Activated CD8-positive, alpha-beta memory T cell treated with anti-CD3 and anti-CD28 coated beads, Interleukin-2, amount 50 U/mL, for 48 hours (primary cell): ENCODE data around the gene SCMH1.
"Not testable (repeated sequence)": the region's sequence is repeated elsewhere in the genome, so short reads cannot be mapped to it uniquely, and the experiment has no call there.

Source experiments
- DNase-seq: peaks from one replicate; pipeline ENCODE4 v3.0.0-alpha.2; 2020

Gene SCMH1

GRCh38 chr1:41200728-41201127 lies 41.4 kb downstream of the SCMH1 start:
- no peak for DNase-seq

DNA sequence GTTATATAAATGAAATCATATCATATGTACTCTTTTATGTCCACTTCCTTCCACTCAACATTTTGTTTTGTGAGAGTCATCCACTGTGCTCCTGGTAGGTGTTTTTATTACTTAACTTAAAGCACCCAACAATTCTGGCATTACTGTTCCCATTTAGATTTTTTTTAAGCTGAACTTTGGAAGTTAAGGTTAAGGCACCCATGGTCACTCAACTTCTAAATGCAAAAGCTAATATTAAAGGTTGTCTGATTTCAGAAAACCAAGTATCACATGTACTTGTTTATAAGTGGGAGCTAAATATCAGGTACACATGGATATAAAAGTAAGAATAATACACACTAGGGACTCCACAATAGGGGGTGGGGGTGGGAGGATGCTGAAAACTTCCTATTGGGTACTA lies 42.7 kb downstream of the SCMH1 start:
- DNase-seq = no peak

DNA sequence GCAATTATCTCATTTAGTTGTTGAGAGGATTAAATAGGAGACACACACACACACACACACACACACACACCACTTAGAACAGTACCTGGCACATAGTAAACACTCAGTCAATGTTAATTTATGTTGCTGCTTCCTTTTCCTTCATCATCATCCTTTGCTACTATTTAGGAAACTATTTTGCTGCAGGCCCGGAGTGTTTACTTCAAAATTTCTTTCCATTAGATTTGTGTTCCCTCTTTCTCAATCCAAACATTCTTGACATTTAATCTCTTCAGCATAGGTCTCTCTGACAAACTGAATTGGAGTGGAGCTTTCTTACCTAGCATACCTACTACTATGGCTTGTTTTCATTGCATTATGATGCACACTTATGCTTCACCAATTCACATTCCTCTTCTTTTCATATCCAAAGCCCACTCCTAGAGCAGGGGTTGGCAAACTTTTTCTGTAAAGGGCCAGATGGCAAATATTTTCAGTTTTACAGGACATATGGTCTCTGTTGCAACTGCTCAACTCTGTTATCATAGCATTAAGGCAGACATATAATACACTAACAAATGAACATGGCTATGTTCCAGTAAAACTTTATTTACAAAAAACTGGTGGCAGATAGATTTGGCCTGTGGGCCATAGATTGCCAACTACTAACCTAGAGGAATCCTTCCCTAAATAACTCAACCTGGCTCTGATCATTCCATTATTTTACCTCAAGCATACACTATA lies 49.5 kb downstream of the SCMH1 start:
- DNase-seq = no peak

DNA sequence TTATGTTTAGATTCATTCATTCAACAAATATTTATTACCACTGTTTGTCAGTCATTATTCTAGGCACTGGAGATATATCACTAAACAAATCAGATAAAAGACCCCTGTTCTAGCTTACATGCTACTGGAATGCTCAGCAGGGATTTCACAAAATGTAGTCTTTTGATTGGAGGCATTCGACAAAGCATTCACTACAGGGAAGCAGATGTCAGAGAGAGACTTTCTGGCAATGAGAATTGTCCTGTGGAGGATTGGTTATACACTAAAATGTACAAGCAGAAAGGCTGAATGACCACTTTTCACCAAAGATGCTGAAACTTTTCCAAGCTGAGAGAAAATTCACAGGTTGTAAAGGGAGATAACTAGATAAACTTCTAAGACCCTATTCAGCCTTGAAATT lies 57.7 kb downstream of the SCMH1 start:
- DNase-seq = no peak

DNA sequence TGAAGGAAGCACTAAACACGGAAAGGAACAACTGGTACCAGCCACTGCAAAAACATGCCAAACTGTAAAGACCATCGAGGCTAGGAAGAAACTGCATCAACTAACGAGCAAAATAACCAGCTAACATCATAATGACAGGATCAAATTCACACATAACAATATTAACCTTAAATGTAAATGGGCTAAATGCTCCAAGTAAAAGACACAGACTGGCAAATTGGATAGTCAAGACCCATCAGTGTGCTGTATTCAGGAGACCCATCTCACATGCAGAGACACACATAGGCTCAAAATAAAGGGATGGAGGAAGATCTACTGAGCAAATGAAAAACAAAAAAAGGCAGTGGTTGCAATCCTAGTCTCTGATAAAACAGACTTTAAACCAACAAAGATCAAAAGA lies 63.9 kb downstream of the SCMH1 start:
- DNase-seq = not testable (repeated sequence)

DNA sequence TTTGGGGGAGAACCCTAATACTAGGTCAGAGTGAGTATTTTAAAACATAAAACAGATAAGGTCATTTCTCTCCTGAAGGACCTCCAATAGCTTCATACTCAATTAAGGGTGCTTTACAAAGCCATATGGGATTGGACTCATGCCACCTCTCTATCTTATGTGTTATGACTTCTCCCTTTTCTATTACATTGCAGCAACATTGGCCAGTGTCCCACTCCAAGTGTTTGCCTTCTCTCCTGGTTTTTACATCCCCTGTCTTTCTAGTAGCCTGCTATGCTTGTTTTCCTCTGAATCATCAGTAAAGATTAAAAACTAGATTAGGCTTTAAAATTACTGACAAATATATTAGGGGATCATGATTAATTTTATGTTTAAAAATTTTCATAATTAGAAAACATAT lies 66.6 kb downstream of the SCMH1 start:
- no peak for DNase-seq

- DNase-seq = no peak
Measured at GRCh38 chr1:41174170-41174569, 67.9 kb downstream of the SCMH1 start.

- no peak for DNase-seq
Measured at GRCh38 chr1:41173651-41174050, 68.5 kb downstream of the SCMH1 start.

- DNase-seq = no peak
Measured at GRCh38 chr1:41171266-41171874, 70.7 kb downstream of the SCMH1 start.

DNA sequence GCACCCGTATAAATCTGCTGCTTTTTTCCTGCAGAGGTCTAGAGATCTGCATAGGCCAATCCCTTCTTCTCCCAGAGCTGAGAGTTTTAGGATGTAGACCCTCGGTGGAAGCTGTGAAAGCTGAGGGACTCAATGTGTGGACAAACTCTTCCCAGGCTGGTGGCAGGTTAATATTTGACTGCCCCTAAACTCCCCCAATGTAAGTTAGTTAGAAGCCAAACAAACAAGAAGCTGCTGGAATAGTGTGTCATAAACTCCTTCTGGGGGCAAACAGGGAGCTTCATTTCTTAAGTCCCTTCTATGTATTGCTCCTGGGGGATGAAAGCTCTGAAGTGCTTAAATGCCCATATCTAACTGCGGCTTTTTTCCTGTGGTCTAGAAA lies 72.3 kb downstream of the SCMH1 start:
- no peak for DNase-seq

GRCh38 chr1:41169066-41169798 lies 72.9 kb downstream of the SCMH1 start:
- DNase-seq = no peak

DNA sequence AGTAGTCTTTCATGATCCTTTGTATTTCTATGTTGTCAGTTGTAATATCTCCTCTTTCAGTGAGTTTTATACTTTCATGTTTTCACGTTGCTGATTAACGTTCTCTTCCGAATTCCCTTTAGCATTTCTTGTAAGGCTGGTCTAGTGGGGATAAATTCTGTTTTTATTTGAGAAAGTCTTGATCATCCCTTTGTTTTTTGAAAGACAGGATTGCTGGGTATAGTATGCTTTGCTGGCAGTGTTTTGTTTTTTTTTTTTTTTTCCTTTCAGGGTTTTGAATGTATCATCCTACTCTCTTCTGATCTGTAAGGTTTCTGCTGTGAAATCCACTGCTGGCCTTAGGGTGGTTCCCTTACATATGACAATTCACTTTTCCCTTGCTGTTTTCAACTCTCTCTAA lies 74.4 kb downstream of the SCMH1 start:
- DNase-seq = no peak

- no peak for DNase-seq
Measured at GRCh38 chr1:41164727-41165126, 77.4 kb downstream of the SCMH1 start.

DNA sequence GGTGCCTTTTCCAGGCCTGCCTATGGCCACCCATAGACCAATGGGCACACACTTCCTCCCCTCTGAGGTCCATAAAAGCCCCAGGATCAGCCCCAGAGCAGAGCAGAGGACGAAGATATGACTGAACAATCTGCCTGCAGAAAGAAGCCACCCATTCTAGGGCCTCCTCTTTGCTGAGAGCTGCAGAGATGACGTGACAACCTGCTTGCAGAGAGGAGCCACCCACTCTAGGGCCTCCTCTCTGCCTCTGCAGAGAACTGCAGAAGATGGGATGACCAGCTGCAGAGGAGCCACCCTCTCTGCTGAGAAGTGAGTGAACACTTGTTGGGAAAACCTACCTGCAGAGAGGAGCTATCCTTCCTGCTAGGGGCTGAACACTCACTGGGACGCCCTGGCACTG lies 79.7 kb downstream of the SCMH1 start:
- DNase-seq = no peak

DNA sequence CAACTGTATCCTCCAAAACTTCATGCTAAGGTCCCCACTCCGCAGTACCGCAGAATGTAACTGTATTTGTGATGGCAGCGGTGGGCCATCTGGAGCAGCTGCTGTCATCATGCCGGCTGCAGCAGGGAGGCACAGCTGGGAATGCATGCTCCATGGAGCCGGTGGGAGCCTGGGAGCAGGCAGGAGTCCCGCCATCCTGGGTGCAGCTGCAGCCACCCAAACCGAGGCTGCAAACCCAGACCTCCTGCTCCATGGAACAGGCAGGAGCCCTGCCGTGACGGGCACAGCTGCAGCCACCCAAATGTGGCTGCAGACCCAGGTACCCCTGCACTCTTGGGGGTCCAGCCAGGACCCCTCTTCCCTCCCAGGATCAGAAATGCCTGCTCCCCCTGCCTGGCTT lies 80.3 kb downstream of the SCMH1 start:
- DNase-seq = no peak

DNA sequence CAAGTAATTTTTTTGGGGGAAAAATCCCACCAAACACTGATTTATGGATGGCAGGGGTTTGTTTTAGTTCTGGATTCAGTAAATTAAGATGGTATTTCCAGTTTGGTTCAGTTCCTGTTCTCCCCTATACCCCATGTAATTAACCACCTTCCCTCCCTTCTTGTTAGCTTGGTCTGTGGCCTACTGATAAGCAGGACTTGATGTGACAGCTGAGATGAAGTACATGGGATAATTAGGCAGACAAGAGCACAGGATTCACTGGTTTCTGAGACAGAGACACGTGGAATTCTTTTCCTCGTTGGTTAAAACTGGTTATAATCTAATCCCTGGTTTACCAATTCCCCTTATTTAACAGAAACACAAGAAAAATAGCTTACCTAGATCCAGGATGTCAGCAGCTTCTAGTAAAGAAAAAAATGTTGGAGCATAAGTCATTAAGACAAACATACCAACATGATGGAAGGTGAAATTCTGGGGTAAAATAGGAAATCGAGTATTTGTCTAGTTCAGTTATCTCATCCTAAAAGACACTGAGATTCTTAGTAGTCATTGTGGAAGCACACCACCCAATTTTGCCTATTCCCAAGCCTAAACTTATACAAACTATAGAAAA lies 81.5 kb downstream of the SCMH1 start:
- no peak for DNase-seq

DNA sequence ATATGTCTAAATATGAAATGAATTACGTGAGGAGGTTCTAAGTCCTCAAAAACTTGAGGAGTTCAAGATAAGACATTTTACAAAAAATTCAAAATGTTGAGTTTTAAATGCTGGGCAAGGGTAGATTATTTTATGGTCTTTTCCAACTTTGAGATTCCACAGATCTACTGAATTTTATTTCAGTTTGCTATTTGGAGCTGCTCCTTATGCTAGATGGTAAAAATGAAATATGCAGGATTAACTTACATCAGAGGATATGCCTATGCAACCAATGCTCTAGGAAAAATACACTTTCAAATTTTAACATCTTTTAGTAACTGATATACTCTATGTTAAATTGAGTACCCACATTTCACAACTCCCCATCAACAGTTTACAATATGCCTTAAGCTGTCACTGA lies 83.1 kb downstream of the SCMH1 start:
- DNase-seq = no peak

DNA sequence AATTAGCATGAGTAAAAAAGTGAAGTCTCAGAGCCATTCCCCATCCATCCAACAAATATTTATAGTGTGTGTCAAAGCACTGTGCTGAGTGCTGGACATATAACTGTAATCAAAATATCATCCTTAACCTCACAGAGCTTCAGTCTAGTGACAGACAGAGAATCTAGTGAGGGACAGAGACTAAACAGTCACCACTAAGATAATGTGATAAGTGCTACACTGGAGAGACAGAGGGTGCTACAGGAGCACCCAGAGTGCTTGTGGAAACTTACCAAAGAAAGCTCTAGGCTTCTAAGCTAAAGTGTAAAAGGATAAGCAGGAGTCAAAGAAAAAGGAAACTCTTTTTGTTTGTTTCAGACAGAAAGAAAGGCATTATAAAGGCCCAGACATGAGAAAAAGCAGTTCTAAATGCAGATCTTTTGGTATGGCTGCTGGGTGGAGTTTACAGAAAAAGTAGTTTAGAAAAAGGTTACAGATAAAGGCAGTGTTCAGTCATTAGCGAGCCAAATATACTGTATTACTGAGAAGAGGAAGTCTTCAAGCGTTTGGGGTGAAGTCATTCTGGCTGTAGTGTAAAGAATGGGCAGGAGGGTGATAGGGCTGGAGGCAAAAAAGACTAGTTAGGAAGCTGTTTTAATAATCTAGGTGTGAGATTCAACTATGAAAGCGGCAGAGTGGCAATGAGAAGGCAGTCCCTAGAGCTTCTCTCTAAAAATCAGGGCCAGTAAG lies 83.8 kb downstream of the SCMH1 start:
- DNase-seq = no peak

GRCh38 chr1:41155105-41155504 lies 87.0 kb downstream of the SCMH1 start:
- DNase-seq = no peak

- no peak for DNase-seq
Measured at GRCh38 chr1:41153750-41154274, 88.3 kb downstream of the SCMH1 start.

- no peak for DNase-seq
Measured at GRCh38 chr1:41152622-41153044, 89.5 kb downstream of the SCMH1 start.

GRCh38 chr1:41151846-41152245 lies 90.3 kb downstream of the SCMH1 start:
- no peak for DNase-seq

DNA sequence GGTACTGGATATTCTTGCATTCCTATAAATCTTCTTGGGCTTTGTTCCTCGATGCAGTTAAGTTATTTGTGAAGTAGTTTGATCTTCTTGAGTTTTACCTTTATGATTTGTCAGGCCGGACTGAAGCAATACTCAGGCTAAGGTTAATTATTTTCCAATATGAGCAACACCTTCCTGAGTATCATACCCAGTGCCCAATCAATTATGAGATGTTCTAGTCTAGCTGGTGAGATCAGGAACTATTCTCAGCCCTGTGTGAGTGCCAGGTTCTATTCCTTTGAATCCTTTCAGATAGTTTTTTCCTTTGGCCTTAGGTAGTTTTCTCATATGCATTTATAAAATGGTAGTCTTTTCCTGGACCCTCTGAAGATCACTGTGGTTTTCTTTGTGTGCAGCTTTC lies 92.5 kb downstream of the SCMH1 start:
- DNase-seq = no peak
